GM12892 (cell line): ENCODE data around the gene ZRANB3.

Source experiments
- POLR2A ChIP-seq: IDR thresholded peaks from 2 replicates; pipeline ENCODE4 v1.6.1; 2011; ENCODE audit warnings: low read depth, low read length, control low read depth
- POLR2AphosphoS5 ChIP-seq: IDR thresholded peaks from 2 replicates; pipeline ENCODE4 v1.6.1; 2011; ENCODE audit warnings: low read depth, low read length, control low read depth
- TAF1 ChIP-seq: IDR thresholded peaks from 2 replicates; pipeline ENCODE4 v1.6.1; 2011; ENCODE audit warnings: low read depth, mild to moderate bottlenecking, control low read depth, low read length, borderline replicate concordance

DNA sequence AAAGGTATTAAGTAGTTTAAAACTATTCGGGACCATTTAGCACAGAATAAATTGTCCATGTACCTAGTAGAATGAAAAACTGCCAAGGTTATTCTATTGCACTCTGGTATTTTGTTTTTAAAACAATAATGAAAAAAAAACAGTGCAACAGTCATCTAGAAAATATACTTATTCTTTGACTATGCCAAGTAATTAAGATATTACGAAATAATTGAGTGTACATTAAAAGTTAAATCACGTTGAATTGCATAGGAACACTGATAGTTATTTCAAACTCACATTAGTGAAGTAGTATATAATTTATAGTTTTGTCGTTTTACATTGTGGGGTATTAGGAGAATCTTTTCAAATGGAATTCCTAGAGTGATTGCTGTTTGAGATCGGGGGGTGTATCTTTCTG is 20.3 kb upstream of the ZRANB3 start:
- TF ChIP-seq POLR2A: no peak
- TF ChIP-seq POLR2AphosphoS5: no peak
- TF ChIP-seq TAF1: no peak
